LNCaP clone FGC (cell line): ENCODE data around the gene CBL.
"Not testable (repeated sequence)": the region's sequence is repeated elsewhere in the genome, so short reads cannot be mapped to it uniquely, and the experiment has no call there.

Experiments used
- DNase-seq: peaks from one replicate; pipeline ENCODE4 v3.0.0-alpha.2; 2011; ENCODE audit warnings: low read depth
- H3K4me3 ChIP-seq: 2 replicates; pipeline ENCODE4 v1.5.1; 2011; ENCODE audit warnings: mild to moderate bottlenecking, low read depth, low read length, control low read depth
- CTCF ChIP-seq: IDR thresholded peaks from 2 replicates; pipeline ENCODE4 v1.5.1; 2012; ENCODE audit warnings: mild to moderate bottlenecking; ENCODE audit not compliant: control insufficient read depth, insufficient read depth; ENCODE audit errors: extremely low read depth

CBL gene

DNA sequence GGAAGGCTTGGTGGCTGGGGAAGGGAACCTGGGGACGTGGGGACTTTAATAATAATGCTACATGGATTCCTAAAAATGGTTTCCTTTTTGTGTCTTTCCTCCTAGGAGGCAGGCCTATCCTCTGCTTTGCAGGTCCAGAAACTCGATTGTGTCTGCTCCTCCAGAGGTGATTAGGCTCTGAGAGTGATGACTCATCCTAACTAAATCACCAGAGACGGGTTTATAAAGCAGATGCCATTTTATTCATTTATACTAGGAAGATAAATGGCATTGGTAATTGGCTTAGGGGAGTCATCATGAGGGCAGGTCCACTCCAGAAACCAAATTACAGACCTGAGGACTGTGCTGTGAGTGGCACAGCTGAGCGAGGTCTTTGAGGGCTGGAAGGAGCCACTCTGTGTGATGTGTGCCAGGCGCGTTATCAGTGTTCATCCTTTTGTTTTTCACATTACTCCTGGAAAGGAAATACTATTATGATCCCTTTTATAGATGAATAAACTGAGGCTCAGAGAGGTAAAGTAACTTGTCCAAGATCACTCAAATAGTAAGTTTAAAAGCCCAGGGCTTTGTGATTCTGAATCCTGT is 30.6 kb upstream of the CBL start:
- TF ChIP-seq CTCF: no peak
- H3K4me3 ChIP-seq: no peak overlapping the region
- DNase-seq: no peak

- H3K4me3 ChIP-seq: no peak overlapping the region
- TF ChIP-seq CTCF: no peak
- DNase-seq: no peak
Observed at GRCh38 chr11:119178166-119178680, 27.9 kb upstream of the CBL start.

DNA sequence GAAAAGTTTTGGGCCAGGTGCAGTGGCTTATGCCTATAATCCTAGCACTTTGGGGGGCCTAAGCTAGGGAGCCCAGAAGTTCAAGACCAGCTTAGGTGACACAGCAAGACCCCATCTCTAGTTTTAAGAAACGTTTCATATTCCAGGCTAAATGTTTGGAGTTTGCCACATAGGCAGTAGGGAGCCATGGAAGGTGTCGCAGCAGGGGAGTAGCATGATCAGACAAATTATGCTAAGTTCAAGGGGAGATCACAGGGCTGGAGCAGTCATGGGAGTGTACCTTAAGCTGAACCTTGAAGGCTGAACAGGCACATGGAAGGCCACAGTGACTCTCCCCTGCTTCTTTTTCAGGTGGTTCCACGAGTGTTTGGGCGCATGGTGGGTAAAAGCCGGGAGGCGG is 26.8 kb upstream of the CBL start:
- no peak for DNase-seq

GRCh38 chr11:119179983-119180382 is 26.2 kb upstream of the CBL start:
- H3K4me3 ChIP-seq: no peak overlapping the region
- TF ChIP-seq CTCF: no peak
- no peak for DNase-seq

More for the DNA sequence above, 26.8 kb upstream of the CBL start:
- TF ChIP-seq CTCF: no peak
- H3K4me3 ChIP-seq: no peak overlapping the region

DNA sequence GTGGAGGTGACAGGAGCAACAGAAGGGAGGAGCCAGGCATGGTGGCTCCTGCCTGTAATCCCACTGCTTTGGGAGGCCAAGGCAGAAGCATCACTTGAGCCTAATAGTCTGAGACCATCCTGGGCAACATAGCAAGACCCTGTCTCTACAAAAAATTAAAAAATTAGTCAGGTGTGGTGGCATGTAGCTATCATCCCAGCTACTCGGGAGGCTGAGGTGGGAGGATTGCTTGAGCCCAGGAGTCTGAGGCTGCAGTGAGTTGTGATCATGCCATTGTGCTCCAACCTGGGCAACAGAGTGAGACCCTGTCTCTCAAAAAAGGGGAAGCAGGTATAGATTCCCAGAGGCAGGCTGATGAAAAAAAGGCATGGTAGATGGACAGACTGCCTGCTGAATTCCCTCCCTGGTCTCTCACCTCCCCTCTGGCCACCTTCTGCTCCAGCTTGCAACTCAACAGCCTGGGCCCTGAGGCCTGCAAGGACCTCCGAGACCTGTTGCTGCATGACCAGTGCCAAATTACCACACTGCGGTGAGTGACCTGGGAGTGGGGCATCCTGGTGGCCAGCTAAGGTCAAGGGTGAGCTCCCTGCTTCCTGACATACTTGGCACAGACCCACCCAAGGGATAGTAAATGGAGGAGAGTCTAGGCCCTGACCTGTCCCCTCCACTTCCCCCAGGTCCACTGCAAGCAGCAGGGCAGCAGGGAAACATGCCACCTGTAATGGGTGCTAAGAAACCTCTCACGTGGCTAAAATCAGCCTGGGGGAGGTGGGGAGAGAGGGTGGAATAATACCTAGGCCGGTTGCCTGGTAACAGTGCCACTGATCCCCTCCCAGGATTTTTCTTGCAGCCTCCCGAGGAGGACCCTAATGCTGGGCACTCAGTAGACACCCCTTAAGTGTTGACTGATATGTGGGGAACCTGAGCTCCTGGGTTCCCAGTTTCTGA is 25.1 kb upstream of the CBL start:
- no peak overlapping the region for H3K4me3 ChIP-seq
- no peak for DNase-seq
- TF ChIP-seq CTCF: no peak

DNA sequence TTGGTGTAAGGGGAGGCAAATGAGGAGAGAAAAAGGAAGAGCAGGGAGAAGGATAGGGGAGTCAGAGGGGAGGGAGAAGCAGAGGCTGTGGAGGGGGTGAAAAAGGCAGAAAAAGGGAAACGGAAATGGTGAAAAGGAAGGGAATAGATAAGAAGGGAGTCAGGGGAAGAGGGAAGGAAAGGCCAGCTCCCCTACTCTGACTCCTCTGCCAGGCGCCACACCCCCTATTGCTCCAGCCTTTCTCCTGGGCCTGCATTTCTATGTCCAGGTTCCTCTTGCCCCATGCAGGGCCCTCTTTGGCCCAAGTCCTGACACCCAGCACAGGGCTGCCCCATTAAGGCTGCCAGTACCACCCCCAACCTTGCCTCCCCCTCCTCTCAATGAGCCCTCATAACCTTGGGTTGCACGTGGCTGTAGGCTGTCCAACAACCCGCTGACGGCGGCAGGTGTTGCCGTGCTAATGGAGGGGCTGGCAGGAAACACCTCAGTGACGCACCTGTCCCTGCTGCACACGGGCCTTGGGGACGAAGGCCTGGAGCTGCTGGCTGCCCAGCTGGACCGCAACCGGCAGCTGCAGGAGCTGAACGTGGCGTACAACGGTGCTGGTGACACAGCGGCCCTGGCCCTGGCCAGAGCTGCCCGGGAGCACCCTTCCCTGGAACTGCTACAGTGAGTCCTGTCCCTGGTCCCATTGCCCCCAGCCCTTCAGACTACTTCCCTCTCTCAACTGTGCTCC is 24.3 kb upstream of the CBL start:
- no peak for TF ChIP-seq CTCF
- no peak overlapping the region for H3K4me3 ChIP-seq
- DNase-seq: no peak

DNA sequence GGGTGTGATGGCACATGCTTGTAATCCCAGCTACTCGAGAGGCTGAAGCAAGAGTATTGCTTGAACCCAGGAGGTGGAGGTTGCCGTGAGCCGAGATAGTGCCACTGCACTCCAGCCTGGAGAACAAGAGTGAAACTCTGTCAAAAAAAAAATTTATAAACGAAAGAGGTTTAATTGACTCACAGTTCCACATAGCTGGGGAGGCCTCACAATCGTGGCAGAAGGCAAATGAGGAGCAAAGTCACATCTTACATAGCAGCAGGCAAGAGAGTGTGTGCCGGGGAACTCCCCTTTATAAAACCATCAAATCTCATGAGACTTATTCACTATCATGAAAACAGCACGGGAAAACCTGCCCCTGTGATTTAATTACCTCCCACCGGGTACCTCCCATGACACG is 21.7 kb upstream of the CBL start:
- H3K4me3 ChIP-seq, DNase-seq: not testable (repeated sequence)
